Pons (tissue), 1 donor: ENCODE results near the gene SLC7A8.
"Not testable (repeated sequence)": the region's sequence is repeated elsewhere in the genome, so short reads cannot be mapped to it uniquely, and the experiment has no call there.

Source experiments
- DNase-seq: peaks from one replicate; pipeline ENCODE4 v3.0.0-alpha.2; 2016; ENCODE audit warnings: low spot score

Gene SLC7A8

GRCh38 chr14:23113431-23114119 lies 69.9 kb downstream of the SLC7A8 start:
- no peak for DNase-seq

DNA sequence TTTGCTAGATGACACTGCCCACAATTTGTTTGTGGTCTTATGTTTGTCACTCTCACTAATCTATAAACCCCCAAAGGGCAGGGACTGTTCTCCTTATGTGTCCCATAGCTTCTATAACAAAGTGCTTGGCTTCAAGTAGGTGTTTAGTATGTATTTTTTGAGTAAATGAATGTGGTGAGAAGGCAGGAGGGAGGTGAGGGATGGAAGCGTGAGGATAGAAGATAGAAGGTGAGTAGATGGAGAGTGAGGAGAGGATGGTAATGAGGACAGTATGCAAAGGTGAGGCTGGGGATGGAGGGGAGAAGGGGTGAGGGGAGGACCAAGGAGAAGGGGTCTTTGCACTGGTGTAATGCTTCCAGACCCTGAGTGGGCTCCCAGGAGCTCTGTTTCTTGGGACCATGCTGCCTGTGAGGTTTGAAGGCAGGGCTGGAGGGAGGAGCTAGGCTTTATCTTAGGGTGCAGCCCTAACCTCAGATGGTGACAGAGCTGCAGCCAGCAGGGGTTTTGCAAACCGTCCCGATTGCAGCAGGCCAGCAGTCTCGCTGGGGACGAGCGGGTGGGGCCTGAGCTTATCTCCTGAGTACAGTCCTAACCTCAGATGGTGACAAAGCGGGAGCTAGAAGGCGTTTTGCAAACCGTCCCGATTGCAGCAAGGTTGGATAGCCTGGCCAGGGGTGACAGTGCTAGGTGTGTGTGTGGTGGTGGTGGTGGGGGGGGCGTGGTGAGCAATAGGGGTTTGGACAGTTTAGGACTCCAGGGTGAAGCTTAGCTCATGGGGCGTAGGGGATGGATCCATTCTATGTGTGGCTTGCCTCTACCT lies 70.9 kb downstream of the SLC7A8 start:
- no peak for DNase-seq

- DNase-seq = no peak
These were observed 72.7 kb downstream of the SLC7A8 start for GRCh38 chr14:23110579-23111365.

GRCh38 chr14:23109769-23110168 lies 73.7 kb downstream of the SLC7A8 start:
- no peak for DNase-seq

DNA sequence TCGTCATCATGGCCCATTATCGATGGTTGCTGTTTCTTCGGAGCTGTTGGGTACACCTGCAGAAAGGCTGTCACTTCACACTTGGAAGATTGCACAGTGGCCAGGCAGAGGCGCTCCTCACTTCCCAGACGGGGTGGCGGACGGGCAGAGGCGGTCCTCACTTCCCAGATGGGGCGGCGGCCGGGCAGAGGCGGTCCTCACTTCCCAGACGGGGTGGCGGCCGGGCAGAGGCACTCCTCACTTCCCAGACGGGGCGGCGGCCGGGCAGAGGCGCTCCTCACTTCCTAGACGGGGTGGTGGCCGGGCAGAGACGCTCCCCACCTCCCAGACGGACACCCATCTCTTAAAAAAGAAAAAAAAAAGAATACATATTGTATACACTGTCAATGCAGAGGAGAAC lies 75.3 kb downstream of the SLC7A8 start:
- DNase-seq = not testable (repeated sequence)

DNA sequence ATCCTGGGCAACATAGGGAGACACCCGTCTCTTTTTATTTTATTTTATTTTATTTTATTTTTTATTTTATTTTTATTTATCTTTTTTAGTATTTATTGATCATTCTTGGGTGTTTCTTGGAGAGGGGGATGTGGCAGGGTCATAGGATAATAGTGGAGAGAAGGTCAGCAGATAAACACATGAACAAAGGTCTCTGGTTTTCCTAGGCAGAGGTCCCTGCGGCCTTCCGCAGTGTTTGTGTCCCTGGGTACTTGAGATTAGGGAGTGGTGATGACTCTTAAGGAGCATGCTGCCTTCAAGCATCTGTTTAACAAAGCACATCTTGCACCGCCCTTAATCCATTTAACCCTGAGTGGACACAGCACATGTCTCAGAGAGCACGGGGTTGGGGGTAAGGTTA lies 75.8 kb downstream of the SLC7A8 start:
- not testable (repeated sequence) for DNase-seq

DNA sequence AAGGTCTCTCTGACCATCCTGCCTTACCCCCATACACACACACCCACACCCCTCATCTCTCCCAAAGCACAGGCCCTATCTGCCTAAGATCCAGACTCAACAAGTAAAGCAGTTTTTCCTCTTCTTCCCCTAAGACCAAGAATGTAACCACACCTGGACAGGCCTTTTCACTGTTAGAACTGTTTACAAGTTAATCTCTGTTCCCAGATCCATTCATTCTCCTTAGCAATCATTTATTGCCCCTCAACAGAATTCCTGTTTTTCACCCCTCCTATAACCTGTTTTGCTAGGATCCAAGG lies 76.8 kb downstream of the SLC7A8 start:
- no peak for DNase-seq

DNA sequence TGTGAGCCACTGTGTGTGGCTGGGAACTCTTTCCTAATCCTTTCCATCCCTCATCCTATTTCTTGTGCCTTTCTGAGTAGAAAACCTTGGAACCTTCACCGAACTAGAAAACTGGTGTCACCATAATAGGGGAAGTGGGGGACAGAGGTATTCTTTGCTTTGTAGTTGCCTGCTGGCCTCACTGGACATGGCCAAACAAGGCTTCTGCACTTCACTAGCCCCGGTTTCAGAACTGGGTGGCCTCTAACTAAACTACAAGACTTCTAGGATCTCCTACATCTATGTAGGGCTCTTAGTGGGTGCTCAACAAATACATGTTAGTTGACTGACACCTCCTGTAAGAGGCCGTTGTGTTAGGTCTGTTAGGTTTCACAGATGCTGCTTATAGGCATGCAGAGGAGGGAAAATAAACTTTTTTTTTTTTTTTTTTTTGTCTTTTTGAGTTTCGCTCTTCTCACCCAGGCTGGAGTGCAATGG lies 78.1 kb downstream of the SLC7A8 start:
- DNase-seq = no peak

DNA sequence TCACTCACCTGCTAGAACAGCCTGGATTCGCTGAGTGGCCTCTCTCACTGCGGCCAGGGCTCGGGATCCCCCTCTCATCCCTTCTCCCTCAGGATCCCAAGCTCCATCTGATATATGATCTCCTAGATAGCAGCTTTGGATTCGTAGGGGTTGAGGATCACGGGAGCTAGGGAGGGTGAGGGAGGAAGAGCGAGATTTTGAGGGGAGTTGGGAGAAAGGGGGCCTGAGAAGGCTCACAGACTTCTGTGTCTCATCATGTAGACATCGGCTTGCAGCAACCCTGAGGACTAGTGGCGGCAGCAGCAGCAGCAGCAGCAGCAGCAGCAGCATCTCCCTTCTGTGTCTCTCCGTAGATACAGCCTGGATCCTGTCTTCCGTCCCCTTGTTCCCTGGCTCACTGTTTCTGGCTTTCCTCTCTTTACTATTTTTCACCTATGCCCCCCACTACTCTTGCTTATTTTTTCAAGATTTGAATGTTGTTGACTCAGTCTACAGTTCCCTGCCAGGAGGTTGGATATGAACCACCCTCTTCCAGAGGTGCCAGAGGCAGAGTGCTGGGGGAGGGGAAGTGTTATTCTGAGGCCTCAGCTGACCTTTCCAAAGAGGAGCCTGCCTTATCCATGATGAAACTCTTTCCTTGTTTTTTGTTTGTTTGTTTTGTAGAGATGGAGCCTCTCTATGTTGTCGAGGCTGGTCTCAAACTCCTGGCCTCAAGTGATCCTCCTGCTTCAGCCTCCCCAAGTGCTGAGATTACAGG lies 78.7 kb downstream of the SLC7A8 start, which contains the start of gene CIROP:
CIROP (minus strand) TSS at position 399 of the 757 bp plus-strand sequence; CDS start at position 330, 69 bp downstream.
- DNase-seq = no peak

- no peak for DNase-seq
These were observed 79.3 kb downstream of the SLC7A8 start for GRCh38 chr14:23104070-23104590.

- no peak for DNase-seq
These were observed 79.9 kb downstream of the SLC7A8 start for GRCh38 chr14:23103581-23103980.

DNA sequence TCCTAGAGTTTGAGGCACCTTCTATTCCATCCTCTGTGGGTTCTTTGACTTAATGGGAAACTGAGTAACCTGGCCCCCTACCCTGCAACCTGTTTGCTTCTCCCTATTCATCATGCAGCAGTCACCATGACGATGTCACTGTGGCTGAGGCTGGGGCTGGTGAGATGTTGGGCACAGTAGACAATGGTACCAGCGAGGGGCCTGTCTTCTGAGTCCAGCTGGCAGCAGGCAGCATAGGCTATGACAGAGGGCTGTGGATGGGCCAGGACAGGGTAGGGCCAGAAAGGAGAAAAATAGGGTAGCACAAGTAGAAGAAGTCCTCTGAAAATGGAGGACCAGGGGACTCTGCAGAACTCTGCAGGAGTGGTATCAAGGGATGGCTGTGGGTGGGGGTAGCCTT lies 80.7 kb downstream of the SLC7A8 start:
- peak; percentile 40 for DNase-seq

- no peak for DNase-seq
These were observed 81.4 kb downstream of the SLC7A8 start for GRCh38 chr14:23101986-23102625.

- no peak for DNase-seq
These were observed 82.1 kb downstream of the SLC7A8 start for GRCh38 chr14:23101213-23101970.

DNA sequence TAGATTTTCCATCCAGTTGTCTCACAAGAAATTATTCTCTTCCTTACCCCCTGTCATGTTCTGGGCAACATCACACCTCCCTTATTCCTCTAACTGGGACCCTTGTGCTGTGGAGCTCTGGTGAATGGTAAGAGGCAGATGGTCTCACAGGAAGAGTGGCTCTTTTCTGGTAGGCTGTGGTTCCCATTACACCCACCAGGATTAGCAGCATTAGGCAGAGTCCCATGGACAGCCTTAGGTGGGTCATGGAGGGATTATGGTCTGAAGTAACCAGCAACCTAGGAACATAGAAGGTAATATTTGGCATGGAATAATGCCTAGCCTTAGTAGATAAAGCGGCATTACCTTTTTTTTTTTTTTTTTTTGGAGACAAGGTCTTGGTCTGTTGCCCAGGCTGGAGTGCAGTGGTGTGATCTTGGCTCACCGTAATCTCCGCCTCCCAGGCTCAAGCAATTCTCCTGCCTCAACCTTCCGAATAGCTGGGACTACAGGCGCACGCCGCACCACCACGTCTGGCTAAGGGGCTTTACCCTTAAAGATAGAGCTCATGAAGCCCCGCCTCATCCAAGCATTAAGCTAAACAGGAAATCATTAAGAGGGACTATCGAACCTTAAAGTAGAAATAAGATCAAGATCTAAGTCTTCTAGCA lies 84.1 kb downstream of the SLC7A8 start:
- DNase-seq = no peak

GRCh38 chr14:23097786-23098185 lies 85.7 kb downstream of the SLC7A8 start:
- DNase-seq = no peak

GRCh38 chr14:23095196-23096108 lies 88.0 kb downstream of the SLC7A8 start, which contains the start of gene C14orf119:
Gene C14orf119, plus strand, starts transcription at chr14:23095505. Its CDS starts 2,154 bp downstream, at chr14:23097659.
- DNase-seq = peak; percentile 100

- peak; percentile 86 for DNase-seq
These were observed 88.7 kb downstream of the SLC7A8 start, which contains the start of gene ACIN1 for GRCh38 chr14:23094666-23095195. Gene ACIN1, minus strand, starts transcription at chr14:23095136. Its CDS starts 24 bp downstream, at chr14:23095112.
